ENCODE results near the gene JAK1. TPM values are rescaled to one million over a fixed set of nuclear protein-coding genes. Genes with fewer than 3 reads are reported as not detected.
A peak's percentile ranks its signal among the peaks of the same experiment; 100 is the strongest.

The JAK1 gene
- total and polyA plus RNA-seq, 9 of the 15 experiments (the other 6 are each of a cell fraction or from before 2014, with no cell fraction given), result 9.7 to 44.1 (median 42.5) TPM

DNA sequence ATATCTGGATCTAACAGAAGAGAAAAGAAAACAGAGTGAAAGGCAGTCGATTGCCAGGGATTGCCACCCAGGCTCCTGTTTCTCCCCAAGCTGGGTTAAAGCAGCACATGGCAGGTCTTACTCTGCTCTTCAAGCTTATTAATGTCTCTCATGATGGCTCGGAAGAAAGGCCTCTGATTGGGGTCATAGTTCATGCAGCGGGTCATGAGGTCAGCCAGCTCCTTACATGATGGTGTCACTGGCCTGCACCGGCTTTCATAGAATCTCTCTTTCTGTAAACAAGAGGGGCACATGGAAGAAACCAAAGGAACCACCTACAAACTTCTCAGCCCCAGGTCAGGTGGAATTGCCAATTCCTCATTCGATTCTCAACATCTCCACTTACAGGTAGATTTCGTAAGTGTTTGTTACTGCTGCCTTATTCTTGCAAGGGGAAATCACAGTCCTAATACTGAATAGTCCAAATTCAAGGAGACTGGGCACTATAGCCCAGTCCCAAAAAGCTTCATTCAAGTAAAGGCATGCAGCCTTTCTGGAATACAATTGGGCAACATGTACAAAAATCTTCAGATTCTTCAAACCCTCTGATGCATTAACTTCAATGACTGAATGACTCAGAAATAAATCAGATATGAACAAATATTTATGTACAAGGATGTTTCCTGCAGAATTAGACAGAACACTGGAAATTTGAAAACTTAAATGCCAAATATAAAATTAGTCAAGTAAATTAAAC, 124.9 kb downstream of the JAK1 start:
- Histone ChIP-seq H3K4me2 (ENCODE audit: insufficient read depth, low read length) (no peak overlapping the region), H3K79me2 (ENCODE audit: control insufficient read depth, insufficient read depth, low read length) (no peaks in the 10 kb centered on the region), H3K4me3 (no peak overlapping the region), H3K27ac (ENCODE audit: extremely low read depth, low read depth, low read length) (no peak overlapping the region), H3K27me3 (ENCODE audit: control insufficient read depth in 2 of 2, insufficient read depth in 2 of 2, low read length in 2 of 2) (no peaks in the 10 kb centered on the region), H3K9ac (ENCODE audit: insufficient read depth in 1 of 2, low read depth in 2 of 2, low read length in 2 of 2) (no peak overlapping the region), H2AFZ (ENCODE audit: low read depth, low read length) (no peak overlapping the region), H4K20me1 (replicated peaks; ENCODE audit: control insufficient read depth, insufficient read depth, low read length) (no peaks in the 10 kb centered on the region), H3K36me3 (ENCODE audit: control insufficient read depth, insufficient read depth, low read length) (peaks cover 71% of the 10 kb centered on the region; the same call in 2 of the 3 replicates), H3K9me3 (replicated peaks; ENCODE audit: control insufficient read depth, insufficient read depth, low read depth, low read length) (no peaks in the 10 kb centered on the region), H3K9me1 (ENCODE audit: control insufficient read depth, insufficient read depth, low read length) (no peaks in the 10 kb centered on the region), H3K4me1 (replicated peaks in 1 of 2; ENCODE audit: control insufficient read depth in 2 of 2, insufficient read depth in 2 of 2, low read length in 2 of 2) (no peaks in the 10 kb centered on the region)
- POLR2A ChIA-PET, result interaction anchor here (0.5 to 1.7 kb wide), 4 partner anchors 7 to 219 kb away, joined by 3 to 4 read pairs (median 4); no protein-coding TSS in a partner anchor
- no peak for ATAC-seq
- TF ChIP-seq, protein P1, sequence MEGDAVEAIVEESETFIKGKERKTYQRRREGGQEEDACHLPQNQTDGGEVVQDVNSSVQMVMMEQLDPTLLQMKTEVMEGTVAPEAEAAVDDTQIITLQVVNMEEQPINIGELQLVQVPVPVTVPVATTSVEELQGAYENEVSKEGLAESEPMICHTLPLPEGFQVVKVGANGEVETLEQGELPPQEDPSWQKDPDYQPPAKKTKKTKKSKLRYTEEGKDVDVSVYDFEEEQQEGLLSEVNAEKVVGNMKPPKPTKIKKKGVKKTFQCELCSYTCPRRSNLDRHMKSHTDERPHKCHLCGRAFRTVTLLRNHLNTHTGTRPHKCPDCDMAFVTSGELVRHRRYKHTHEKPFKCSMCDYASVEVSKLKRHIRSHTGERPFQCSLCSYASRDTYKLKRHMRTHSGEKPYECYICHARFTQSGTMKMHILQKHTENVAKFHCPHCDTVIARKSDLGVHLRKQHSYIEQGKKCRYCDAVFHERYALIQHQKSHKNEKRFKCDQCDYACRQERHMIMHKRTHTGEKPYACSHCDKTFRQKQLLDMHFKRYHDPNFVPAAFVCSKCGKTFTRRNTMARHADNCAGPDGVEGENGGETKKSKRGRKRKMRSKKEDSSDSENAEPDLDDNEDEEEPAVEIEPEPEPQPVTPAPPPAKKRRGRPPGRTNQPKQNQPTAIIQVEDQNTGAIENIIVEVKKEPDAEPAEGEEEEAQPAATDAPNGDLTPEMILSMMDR (IDR thresholded peaks at IDR 0.05 in 2 of 3, conservative IDR thresholded peaks at IDR 0.05 in 1 of 3; ENCODE audit: insufficient read depth in 2 of 3, low read depth in 1 of 3, low read length in 3 of 3), result no peak
- no peak for TF ChIP-seq SREBF2 (CRISPR knock-in tag; IDR thresholded peaks at IDR 0.05)
- no peak for TF ChIP-seq E2F3 (CRISPR knock-in tag; IDR thresholded peaks at IDR 0.05)
- TF ChIP-seq PTRF (tag; IDR thresholded peaks at IDR 0.05), result no peak
- TF ChIP-seq NR2C2 (CRISPR knock-in tag; IDR thresholded peaks at IDR 0.05), result no peak
- TF ChIP-seq NR2C2 (tag; IDR thresholded peaks at IDR 0.05), result 0 out of 2 replicates have a peak, but pooled peaks have one; percentile 18
- TF ChIP-seq, protein P2, sequence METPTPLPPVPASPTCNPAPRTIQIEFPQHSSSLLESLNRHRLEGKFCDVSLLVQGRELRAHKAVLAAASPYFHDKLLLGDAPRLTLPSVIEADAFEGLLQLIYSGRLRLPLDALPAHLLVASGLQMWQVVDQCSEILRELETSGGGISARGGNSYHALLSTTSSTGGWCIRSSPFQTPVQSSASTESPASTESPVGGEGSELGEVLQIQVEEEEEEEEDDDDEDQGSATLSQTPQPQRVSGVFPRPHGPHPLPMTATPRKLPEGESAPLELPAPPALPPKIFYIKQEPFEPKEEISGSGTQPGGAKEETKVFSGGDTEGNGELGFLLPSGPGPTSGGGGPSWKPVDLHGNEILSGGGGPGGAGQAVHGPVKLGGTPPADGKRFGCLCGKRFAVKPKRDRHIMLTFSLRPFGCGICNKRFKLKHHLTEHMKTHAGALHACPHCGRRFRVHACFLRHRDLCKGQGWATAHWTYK (CRISPR knock-in tag; IDR thresholded peaks at IDR 0.05), result no peak
- no peak for TF ChIP-seq PCBP1 (IDR thresholded peaks at IDR 0.05; ENCODE audit: low read depth, low read length, poor library complexity, severe bottlenecking)
- TF ChIP-seq NR2C1 (IDR thresholded peaks at IDR 0.05), result 0 out of 2 replicates have a peak, but pooled peaks have one; percentile 38
- TF ChIP-seq NR2C1 (tag; IDR thresholded peaks at IDR 0.05), result peak; percentile 52; the same call in 1 of the 2 replicates
- TF ChIP-seq U2AF1 (optimal IDR thresholded peaks at IDR 0.05; ENCODE audit: low read depth, low read length), result no peak
- TF ChIP-seq ZNF717 (CRISPR knock-in tag; IDR thresholded peaks at IDR 0.05), result no peak
- intact Hi-C loops (cut with micrococcal nuclease) (no loop called here), in situ Hi-C loops (cut with MboI) (no loop called here)
- no peak for FAIRE-seq
- CTCF ChIA-PET (ENCODE audit: low intra/inter-chr PET ratio), result no interaction called here
- WGBS (ENCODE audit: insufficient coverage, low coverage, missing lambda C conversion rate), result 71% methylated on average over 6 of the region's 6 CpGs
- no TSS peak for BruUV-seq (replicated peaks)
- no peak for DNase-seq (ENCODE audit: extremely low read depth in 1 of 4, low spot score in 3 of 4)

All from K562 (cell line).